Tongue (tissue), 2 donors: ENCODE measurements around the gene HIP1R. TPM values are rescaled to one million over a fixed set of nuclear protein-coding genes. Genes with fewer than 3 reads are reported as not detected.
A peak's percentile ranks its signal among the peaks of the same experiment; 100 is the strongest.

Experiments used
- DNase-seq: peaks from one replicate; pipeline ENCODE4 v3.0.0-alpha.2; 2015
- total RNA-seq: library from RNA; depleted of rRNA; stranded (reverse); fragments of >200 nt; gene quantifications from one replicate; pipeline ENCODE4 v1.2.3, GENCODE V29; 2014

The HIP1R gene
- total RNA-seq, 1 donor from 2014 or later: 14.1 TPM

DNA sequence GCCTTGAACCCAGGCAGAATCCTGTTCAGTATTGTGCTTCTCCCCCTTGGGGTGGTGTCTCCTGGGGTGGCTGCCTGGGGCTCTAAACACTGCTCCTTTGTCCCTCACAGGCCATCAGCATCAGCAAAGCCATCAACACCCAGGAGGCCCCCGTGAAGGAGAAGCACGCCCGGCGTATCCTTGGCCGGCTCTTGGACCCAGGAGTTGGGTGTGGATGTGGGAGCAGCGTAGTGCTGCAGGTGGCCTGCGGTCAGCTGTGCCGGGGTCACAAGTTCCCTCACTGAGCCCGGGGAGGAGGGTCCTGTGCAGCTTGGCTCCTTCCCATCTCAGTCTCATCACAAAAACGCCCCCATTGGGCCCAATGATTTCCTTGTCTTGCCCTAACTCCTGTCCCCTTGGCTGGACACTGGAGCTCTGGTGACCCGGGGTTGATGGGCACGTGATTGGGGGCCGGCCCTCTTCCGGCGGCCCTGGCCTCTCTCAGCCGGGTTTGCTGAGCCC is 12.7 kb downstream of the HIP1R start:
- no peak for DNase-seq

DNA sequence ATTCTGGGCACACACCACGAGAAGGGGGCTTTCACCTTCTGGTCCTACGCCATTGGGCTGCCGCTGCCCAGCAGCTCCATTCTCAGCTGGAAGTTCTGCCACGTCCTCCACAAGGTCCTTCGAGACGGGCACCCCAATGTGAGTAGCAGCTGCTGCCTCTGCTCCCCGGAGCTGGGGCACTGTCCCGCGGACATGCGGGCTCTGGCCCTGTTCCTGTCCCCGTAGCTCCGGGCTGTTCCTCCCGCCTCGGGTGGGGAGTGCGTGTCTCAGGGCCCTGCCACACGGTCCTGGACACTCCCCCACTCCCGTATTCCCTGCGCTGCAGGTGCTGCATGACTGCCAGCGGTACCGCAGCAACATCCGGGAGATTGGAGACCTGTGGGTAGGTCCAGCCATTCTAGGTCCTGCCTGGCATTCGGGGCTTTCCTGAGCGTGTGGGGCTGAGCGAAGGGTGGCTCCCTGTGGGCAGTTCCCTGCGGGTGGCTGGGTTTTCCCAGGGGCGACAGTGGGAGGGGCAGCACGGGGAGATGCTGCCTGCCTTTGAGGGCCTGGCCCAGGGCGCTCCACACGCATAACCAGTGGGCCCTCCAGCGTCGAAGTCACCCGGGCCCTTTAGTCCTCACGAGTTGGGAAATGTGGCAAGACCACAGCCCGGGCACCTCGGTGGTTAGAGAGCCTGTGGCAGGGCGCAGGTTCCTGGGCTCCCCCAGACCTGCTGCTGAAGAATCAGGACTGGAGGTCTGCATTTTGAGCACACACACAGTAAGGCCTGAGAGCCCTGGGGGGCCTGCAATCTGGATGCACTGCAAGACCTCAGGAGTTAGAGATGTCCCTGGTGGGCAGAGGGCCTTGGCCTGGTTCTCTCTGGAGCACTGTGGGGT is 13.5 kb downstream of the HIP1R start:
- DNase-seq: no peak

DNA sequence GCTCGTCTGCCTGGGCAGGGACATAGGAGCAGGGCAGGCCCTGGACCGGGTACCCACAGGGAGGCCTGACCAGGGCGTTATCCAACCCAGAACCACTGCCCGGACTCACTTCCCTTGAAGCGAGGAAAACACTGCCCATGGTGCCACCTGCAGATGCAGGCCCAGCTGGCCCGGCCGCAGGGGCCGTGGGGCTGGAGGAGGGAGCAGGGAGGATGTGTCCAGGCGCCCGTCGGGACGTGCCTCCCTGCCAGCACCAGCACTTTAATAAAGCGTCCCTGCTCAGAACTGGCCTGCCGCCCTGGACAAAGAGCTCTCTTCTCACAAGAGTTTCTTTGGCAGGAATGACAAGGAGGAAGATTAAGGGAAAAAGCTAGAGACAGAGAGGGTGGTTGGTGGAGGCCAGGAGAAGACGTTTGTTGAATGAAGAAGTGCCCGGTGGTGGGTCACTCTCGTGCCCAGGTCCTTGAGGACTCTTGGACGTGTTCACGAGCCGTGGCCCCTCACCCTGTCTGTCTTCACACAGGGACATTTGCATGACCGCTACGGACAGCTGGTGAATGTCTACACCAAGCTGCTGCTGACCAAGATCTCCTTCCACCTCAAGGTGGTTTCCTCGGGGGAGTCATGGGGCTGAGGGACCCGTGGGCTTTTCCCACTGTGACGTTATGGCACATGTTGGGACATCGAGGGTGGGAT is 14.2 kb downstream of the HIP1R start:
- no peak for DNase-seq

- no peak for DNase-seq
These were observed 14.8 kb downstream of the HIP1R start for GRCh38 chr12:122850048-122850445.

GRCh38 chr12:122850695-122851350 is 15.6 kb downstream of the HIP1R start:
- DNase-seq: no peak

- DNase-seq: no peak
These were observed 16.6 kb downstream of the HIP1R start for GRCh38 chr12:122851820-122852219.

GRCh38 chr12:122852336-122853275 is 17.3 kb downstream of the HIP1R start:
- DNase-seq: peak; percentile 58

- DNase-seq: no peak
These were observed 18.5 kb downstream of the HIP1R start for GRCh38 chr12:122853582-122854245.

DNA sequence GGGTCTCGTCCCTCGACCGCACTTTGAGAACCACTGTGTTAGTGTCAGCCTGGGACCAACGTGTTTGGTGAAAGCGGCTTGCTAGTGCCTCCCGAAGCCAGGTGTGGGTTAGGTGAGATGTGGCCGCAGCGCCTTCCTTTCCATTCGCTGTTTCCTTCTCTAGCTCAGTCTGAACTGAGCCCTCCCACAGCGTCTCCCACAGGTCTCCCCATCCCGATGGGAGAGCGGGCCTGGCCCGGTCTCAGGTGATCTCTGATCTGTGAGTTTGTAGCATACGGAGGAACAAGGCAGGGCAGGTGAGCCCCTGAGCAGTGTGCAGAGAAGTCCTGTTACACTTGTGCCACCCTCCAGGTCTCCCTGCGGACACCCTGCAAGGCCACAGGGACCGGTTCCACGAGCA is 19.3 kb downstream of the HIP1R start:
- DNase-seq: no peak

DNA sequence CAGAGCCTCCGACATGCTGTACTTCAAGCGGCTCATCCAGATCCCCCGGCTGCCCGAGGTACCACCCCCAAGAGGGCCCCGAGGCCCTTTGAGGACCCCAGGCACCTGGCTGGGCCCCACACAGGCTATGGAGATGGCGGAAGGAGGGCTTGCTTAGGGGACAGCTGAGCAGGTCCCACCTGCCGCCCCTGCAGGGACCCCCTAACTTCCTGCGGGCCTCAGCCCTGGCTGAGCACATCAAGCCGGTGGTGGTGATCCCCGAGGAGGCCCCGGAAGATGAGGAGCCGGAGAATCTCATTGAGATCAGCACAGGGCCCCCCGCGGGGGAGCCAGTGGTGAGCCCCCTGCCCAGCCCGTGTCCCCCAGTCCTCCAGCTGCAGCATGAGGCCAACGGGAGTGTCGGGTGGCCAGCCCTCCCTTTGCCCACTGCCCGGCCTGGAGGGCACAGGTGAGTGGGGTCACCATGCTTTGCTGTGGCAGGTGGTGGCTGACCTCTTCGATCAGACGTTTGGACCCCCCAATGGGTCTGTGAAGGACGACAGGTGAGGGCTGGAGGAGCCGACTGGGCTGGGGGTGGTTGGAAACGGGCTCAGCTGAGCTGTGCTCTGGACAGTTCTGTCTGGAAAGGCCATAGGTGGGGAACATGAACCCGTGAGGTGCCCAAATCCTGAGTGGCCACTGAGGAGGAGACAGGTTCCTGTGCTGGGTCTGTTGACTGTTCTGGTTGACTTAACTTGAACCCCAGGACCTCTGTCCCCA is 20.0 kb downstream of the HIP1R start:
- no peak for DNase-seq

GRCh38 chr12:122855928-122856831 is 20.9 kb downstream of the HIP1R start:
- no peak for DNase-seq

DNA sequence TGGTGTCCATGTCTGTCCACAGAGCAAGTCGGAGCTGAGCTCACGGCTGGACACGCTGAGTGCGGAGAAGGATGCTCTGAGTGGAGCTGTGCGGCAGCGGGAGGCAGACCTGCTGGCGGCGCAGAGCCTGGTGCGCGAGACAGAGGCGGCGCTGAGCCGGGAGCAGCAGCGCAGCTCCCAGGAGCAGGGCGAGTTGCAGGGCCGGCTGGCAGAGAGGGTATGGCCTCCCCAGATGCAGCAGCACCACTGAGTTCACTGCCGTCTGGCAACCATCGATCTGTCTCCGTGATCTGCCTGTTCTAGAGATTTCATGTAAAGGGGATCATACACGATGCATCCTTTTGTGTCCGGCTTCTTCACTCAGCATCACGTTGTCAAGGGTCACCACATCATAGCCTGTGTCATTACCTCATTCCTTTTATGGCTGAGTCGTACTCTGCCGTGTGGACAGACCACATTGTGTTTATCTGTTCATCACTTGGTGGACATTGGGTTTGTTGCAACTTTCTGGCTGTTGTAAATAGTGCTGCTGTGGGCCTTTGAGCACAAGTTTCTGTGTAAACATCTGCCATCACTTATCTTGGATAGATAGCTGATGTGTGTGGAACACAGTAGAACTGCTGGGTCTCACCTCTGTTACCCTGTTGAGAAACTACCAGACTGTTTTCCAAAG is 21.9 kb downstream of the HIP1R start:
- no peak for DNase-seq

GRCh38 chr12:122858171-122858570 is 22.9 kb downstream of the HIP1R start:
- DNase-seq: no peak

- DNase-seq: no peak
These were observed 23.5 kb downstream of the HIP1R start for GRCh38 chr12:122858591-122859302.

GRCh38 chr12:122859303-122860039 is 24.2 kb downstream of the HIP1R start:
- no peak for DNase-seq

DNA sequence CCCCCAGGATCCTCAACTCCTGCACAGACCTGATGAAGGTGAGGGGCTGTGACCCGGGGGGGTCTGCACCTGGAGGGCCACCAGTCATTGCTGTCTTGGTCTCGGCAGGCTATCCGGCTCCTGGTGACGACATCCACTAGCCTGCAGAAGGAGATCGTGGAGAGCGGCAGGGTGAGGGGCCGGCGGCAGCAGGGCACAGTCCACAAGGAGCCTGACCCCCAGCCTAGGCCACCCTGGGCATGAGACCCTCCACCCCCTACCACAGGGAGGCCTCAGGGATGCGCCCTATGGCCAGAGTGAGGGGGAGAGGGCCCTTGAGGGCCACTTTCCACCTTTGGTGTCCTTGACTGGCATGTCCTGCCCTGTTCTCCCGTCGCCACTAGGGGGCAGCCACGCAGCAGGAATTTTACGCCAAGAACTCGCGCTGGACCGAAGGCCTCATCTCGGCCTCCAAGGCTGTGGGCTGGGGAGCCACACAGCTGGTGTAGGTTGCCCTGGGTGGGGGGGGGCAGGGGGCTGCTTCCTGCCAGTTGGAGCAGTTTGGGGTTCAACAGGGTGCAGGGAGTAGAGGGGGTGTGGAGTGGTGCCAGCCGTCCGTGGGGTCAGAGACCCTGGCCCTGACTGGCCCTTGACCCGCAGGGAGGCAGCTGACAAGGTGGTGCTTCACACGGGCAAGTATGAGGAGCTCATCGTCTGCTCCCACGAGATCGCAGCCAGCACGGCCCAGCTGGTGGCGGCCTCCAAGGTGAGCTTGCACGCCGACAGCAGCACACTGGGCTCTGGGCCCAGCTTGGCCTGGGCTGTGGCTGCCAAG is 25.0 kb downstream of the HIP1R start:
- peak; percentile 94 for DNase-seq
